ENCODE measurements around the gene C13orf46. TPM values are rescaled to one million over a fixed set of nuclear protein-coding genes. Genes with fewer than 3 reads are reported as not detected.

C13orf46 gene
- total and polyA plus RNA-seq, 10 of the 15 experiments (the other 5 are each of a cell fraction or from before 2014, with no cell fraction given), result 0.01 to 0.18 (median 0.09) TPM; not detected in 6

DNA sequence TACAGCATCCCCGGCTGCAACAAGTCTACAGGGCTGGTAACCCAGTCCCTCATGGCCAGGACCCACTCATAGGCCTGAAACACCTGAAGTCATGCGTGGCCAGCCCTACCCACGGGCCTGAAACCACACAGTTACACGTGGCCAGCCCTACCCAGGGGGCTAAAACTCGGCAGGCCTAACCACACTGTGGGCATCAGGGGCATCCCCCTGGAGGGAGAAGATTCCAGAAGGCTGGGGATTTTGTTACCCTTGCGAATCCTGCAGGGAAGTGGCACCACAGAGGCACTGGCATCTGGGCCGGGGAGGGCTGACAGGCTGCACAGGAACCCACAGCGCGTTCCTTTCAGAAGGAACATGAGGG lies 48.4 kb upstream of the C13orf46 start (continued):
- TF ChIP-seq CHD2 (IDR thresholded peaks at IDR 0.05; ENCODE audit: borderline replicate concordance, low read depth, low read length) (no peak), PML (IDR thresholded peaks at IDR 0.05; ENCODE audit: low read length) (no peak), RBBP5 (conservative IDR thresholded peaks at IDR 0.05) (no peak), SREBF2 (IDR thresholded peaks at IDR 0.05; ENCODE audit: low read length) (no peak), POLR2A (IDR thresholded peaks at IDR 0.05; ENCODE audit: low read depth, low read length) (no peak), POU2F2 (IDR thresholded peaks at IDR 0.05; ENCODE audit: borderline replicate concordance, low read depth, low read length) (no peak), ZNF274 (IDR thresholded peaks at IDR 0.05; ENCODE audit: insufficient read depth, insufficient read length) (no peak), SIX5 (IDR thresholded peaks at IDR 0.05; ENCODE audit: low read depth, low read length, severe bottlenecking) (no peak), TAF1 (IDR thresholded peaks at IDR 0.05; ENCODE audit: borderline replicate concordance, low read depth, low read length) (no peak)
- TF ChIP-seq, protein P1, sequence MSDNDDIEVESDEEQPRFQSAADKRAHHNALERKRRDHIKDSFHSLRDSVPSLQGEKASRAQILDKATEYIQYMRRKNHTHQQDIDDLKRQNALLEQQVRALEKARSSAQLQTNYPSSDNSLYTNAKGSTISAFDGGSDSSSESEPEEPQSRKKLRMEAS (IDR thresholded peaks at IDR 0.05; ENCODE audit: low read depth, low read length), result no peak

DNA sequence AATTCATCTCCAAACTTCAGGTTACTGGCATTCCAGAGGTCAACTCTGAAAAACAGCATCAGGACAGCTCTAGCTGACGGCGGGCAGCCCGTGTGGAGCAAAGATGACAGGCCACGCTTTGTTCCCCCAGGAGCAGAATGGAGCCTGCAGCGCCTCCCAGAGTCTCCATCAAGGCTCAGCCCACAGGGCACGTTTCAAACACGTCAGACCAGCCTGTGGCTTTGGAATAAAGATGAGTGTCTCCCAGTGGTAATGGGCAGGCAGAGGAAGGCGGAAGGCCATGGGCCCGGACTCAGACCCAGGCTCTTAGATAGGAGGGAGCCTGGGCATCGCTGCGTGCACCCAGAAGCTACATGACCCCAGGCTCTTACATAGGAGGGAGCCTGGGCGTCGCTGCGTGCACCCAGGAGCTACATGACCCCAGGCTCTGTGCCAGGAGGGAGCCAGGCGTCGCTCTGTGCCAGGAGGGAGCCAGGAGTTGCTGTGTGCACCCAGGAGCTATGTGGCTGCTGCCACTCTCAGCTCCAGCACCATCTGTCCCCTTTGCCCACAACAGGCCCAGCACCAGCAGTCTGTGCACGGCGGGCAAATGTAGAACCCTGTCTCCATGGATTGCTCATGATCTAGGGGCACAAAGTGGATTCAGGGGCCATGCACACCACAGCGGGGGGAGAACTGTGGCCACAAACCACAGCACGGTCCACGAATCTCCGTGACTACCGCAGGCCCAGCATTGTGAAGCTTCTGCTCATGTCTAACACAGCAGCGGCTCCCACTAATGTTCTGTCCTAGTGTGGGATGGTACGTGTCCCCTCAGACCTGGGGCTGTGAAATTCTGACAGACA lies 47.8 kb upstream of the C13orf46 start:
- ChIA-PET SMC1A (ENCODE audit: uncharacterized antibody, unreplicated experiment) (no interaction called here), POLR2A (no interaction called here), RAD21 (ENCODE audit: unreplicated experiment) (no interaction called here), CTCF (no interaction called here)
- no TSS peak for BruUV-seq (replicated peaks)
- no peaks in the 10 kb centered on the region for H3K79me2 ChIP-seq (ENCODE audit: control insufficient read depth, insufficient read depth, low read length)
- H3K27ac ChIP-seq (ENCODE audit: control insufficient read depth, insufficient read depth), result no peak overlapping the region
- in situ Hi-C loops (cut with MboI), result no loop called here
- H2AFZ ChIP-seq (ENCODE audit: control insufficient read depth, low read depth, low read length), result no peak overlapping the region
- no peak overlapping the region for H3K4me2 ChIP-seq (ENCODE audit: control insufficient read depth, insufficient read depth)
- TF ChIP-seq RB1 (IDR thresholded peaks at IDR 0.05; ENCODE audit: borderline replicate concordance) (no peak), IKZF1 (conservative IDR thresholded peaks at IDR 0.05) (no peak), NFYB (IDR thresholded peaks at IDR 0.05; ENCODE audit: insufficient read depth, low read depth, low read length) (no peak), STAT3 (IDR thresholded peaks at IDR 0.05; ENCODE audit: low read depth, low read length) (no peak), ZNF622 (IDR thresholded peaks at IDR 0.05) (no peak), EED (IDR thresholded peaks at IDR 0.05; ENCODE audit: low read depth) (no peak)
- TF ChIP-seq, protein P2, sequence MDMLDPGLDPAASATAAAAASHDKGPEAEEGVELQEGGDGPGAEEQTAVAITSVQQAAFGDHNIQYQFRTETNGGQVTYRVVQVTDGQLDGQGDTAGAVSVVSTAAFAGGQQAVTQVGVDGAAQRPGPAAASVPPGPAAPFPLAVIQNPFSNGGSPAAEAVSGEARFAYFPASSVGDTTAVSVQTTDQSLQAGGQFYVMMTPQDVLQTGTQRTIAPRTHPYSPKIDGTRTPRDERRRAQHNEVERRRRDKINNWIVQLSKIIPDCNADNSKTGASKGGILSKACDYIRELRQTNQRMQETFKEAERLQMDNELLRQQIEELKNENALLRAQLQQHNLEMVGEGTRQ (IDR thresholded peaks at IDR 0.05; ENCODE audit: borderline replicate concordance, low read depth, low read length), result no peak
- TF ChIP-seq, protein P3, sequence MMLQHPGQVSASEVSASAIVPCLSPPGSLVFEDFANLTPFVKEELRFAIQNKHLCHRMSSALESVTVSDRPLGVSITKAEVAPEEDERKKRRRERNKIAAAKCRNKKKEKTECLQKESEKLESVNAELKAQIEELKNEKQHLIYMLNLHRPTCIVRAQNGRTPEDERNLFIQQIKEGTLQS (IDR thresholded peaks at IDR 0.05; ENCODE audit: borderline replicate concordance, extremely low read depth, low read depth, low read length), result no peak
- FAIRE-seq (no peak), ATAC-seq (no peak), DNase-seq (ENCODE audit: low read depth, low spot score) (no peak)
- H4K20me1 ChIP-seq (ENCODE audit: control insufficient read depth, insufficient read depth), result no peaks in the 10 kb centered on the region
- H3K4me3 ChIP-seq, result no peak overlapping the region
- peaks cover 1 to 35% of the 10 kb centered on the region in 2 experiments; a peak in 3 of 4 replicates for H3K36me3 ChIP-seq (ENCODE audit: control insufficient read depth in 2 of 2, insufficient read depth in 2 of 2, low read length in 1 of 2)
- 96% methylated on average over 25 of the region's 25 CpGs for WGBS (ENCODE audit: insufficient coverage, insufficient replicate concordance, low lambda C conversion rate, missing lambda C conversion rate)
- intact Hi-C loops (cut with micrococcal nuclease; ENCODE audit: unreplicated experiment), result no loop called here
- H3K9ac ChIP-seq (ENCODE audit: control insufficient read depth, insufficient read depth, low read length), result no peak overlapping the region
- H3K4me1 ChIP-seq (ENCODE audit: control insufficient read depth, insufficient read depth, low read length), result peaks cover 26% of the 10 kb centered on the region
- H3K9me3 ChIP-seq (replicated peaks; ENCODE audit: control insufficient read depth, insufficient read depth, low read length), result no peaks in the 10 kb centered on the region
- no peaks in the 10 kb centered on the region for H3K27me3 ChIP-seq (replicated peaks in 1 of 2; ENCODE audit: control insufficient read depth in 2 of 2, insufficient read depth in 2 of 2, low read length in 1 of 2)
